ENCODE measurements around the gene ATP1B1.

- no peak for TF ChIP-seq POLR2A (IDR thresholded peaks at IDR 0.05)
- TF ChIP-seq CTCF (IDR thresholded peaks at IDR 0.05) = no peak
These were observed 3.7 kb downstream of the ATP1B1 start for GRCh38 chr1:169110236-169110635.

Data from heart left ventricle (tissue), 13 donors.